ENCODE measurements around the gene CD8B2. TPM values are rescaled to one million over a fixed set of nuclear protein-coding genes. Genes with fewer than 3 reads are reported as not detected.
"Not testable (repeated sequence)": the region's sequence is repeated elsewhere in the genome, so short reads cannot be mapped to it uniquely, and the experiment has no call there.

CD8B2 gene
- total RNA-seq, 1 experiment from 2014 or later: not detected

GRCh38 chr2:106508660-106509373 lies 21.7 kb downstream of the CD8B2 start:
- DNase-seq (ENCODE audit: low read depth); in situ Hi-C loops (cut with HindIII; ENCODE audit: low pct_unique_long_range_greater_than_20kb, low sequenced_read_pairs): not testable (repeated sequence)

DNA sequence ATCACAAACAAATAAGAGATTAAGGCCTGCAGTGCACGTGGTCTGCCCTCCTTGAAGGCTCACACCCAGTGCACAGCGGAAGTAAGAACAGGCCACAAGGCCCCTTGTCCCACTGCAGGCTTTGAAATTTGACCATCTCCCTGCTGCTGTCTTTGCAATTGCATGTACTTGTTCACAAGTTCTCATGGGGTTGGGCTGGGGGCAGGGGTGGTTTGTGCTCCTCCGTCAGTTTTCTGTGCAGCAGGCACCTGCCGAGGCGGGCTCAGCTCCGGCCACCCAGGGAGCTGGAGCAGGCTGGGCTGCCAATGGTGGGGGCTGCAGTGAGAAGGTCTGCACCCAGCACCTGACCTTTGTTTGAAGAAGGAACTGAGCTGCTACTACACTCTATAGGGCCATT lies 22.2 kb downstream of the CD8B2 start:
- DNase-seq (ENCODE audit: low read depth); in situ Hi-C loops (cut with HindIII; ENCODE audit: low pct_unique_long_range_greater_than_20kb, low sequenced_read_pairs): not testable (repeated sequence)

DNA sequence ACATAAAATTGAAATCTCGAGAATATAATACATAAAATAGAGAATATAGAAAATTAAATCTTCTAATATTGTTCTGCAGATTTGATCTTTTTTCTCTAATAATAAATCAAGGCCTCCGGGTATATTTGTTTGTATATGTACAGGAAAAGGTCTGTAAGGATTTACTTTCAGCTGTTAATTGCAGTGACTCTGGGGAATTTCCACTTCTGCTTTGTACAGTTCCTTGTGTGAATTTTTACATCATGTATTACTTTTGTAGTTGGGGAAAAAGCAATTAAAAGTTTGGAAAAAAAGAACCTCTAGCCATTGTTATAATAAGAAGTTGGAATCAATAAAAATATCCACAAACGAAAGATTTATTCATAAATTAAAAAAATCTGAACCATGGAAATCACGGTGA lies 23.6 kb downstream of the CD8B2 start:
- in situ Hi-C loops (cut with HindIII; ENCODE audit: low pct_unique_long_range_greater_than_20kb, low sequenced_read_pairs); DNase-seq (ENCODE audit: low read depth): not testable (repeated sequence)

DNA sequence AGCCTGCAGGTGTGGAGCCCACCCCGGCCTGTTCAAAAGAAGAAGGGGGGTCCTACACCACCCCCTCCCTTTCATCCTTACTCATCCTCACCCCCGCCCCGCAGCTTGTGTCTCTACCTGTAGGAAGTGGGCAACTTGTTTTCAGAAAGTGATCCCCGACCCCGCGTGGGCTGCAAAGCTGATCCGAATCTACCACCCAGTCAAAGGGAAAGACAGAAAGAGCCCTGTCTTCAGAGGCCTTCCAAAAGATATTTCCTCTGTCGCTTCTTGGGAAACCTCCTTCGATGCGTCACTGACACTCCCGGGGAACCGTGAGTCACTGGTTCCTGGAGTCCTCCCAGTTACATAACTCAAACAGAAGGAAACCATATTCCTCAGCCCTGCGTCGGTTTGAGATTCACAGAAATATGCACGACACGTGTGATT lies 24.3 kb downstream of the CD8B2 start:
- peak; percentile 43 for DNase-seq (ENCODE audit: low read depth)
- in situ Hi-C loops (cut with HindIII; ENCODE audit: low pct_unique_long_range_greater_than_20kb, low sequenced_read_pairs): not testable (repeated sequence)

DNA sequence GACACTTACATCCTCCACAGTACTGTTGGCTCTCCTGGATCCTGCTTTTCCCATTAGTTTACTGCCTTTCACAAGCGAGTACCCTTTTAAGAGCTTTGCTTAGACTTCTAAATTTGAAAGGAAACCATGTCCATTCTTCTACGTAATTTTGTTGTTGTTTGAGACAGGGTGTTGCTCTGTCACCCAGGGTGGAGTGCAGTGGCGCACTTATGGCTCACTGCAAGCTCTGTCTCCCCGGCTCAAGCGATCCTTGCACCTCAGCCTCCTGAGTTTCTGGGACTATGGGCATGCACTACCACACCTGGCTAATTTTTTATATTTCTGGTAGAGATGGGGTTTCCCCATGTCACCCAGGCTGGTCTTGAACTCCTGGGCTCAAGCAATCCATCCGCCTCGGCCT lies 24.8 kb downstream of the CD8B2 start:
- DNase-seq (ENCODE audit: low read depth); in situ Hi-C loops (cut with HindIII; ENCODE audit: low pct_unique_long_range_greater_than_20kb, low sequenced_read_pairs): not testable (repeated sequence)

DNA sequence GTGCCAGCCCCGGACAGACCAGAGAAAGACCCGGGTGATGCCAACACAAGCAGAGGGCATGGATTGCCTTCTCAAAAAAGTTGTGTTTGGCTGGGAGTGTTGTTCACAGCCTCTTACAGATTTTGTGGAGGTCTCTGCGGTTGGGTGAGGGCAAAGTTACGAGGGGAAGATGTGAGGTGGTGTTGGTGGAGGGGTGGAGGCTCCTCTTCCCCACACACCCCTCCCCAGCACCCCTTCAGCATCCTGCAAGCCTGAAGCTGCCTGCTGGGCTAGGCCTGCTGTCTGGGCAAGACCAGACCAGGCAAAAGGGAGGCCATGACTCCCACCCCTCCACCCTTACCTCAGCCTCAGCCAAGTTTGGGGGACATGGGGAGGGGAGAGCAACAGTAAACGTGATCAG lies 26.2 kb downstream of the CD8B2 start:
- in situ Hi-C loops (cut with HindIII; ENCODE audit: low pct_unique_long_range_greater_than_20kb, low sequenced_read_pairs); DNase-seq (ENCODE audit: low read depth): not testable (repeated sequence)

DNA sequence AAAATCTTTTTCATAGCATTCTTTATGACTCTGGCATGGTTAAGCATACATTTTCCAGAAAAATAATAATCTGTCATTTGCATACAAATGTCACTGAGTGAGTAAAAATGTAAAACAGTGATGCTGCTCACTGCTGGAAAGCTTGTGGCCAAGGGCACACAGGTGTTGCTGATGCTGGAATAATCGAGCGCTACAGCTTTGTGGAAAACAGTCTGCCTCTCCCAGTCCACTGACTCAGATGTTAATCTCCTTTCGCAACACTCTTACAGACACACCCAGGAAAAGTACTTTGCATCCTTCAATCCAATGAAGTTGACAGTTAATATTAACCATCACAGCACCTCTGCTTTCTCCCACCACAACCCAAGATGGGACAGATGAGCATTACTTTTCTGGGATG lies 27.7 kb downstream of the CD8B2 start:
- in situ Hi-C loops (cut with HindIII; ENCODE audit: low pct_unique_long_range_greater_than_20kb, low sequenced_read_pairs): not testable (repeated sequence)
- peak; percentile 28 for DNase-seq (ENCODE audit: low read depth)

- in situ Hi-C loops (cut with HindIII; ENCODE audit: low pct_unique_long_range_greater_than_20kb, low sequenced_read_pairs): no loop called here
- DNase-seq (ENCODE audit: low read depth): no peak
These were observed 29.3 kb downstream of the CD8B2 start for GRCh38 chr2:106516436-106516835.

DNA sequence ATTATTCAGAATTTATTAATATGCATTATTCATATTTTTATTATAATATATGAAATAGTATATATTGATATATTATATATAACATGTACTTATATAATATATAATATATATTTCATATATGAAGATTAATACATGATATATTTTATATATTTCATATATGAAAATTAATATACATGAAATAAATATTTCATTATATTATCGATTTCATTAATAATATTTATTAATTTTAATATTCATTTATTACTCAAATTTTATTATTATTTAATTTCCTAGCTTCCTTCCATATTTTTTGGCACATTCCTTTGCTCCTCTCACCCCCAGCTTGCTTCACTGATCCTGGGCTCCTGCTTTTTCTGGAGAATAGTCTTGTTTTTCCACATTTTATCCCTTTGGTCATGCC lies 29.7 kb downstream of the CD8B2 start:
- no peak for DNase-seq (ENCODE audit: low read depth)
- in situ Hi-C loops (cut with HindIII; ENCODE audit: low pct_unique_long_range_greater_than_20kb, low sequenced_read_pairs): no loop called here

- no peak for DNase-seq (ENCODE audit: low read depth)
- in situ Hi-C loops (cut with HindIII; ENCODE audit: low pct_unique_long_range_greater_than_20kb, low sequenced_read_pairs): no loop called here
These were observed 30.2 kb downstream of the CD8B2 start for GRCh38 chr2:106517329-106517728.

DNA sequence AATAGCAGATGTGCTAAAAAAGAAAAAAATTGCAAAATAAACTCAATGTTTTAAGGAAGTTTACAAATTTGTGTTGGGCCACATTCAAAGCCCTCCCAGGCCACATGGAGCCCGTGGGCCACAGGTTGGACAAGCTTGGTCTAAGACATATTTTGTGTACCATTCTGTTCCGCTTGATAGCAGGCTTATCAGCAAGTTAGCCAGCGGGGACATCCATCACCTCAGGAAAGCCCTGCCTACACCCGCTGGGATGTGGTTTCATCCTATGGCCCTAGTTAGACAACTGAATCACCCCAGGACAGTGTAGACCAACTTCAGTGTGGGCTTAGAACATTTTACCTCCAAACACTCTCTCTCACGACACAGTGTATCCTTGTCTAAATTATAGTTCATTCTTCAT lies 32.6 kb downstream of the CD8B2 start:
- no peak for DNase-seq (ENCODE audit: low read depth)
- in situ Hi-C loops (cut with HindIII; ENCODE audit: low pct_unique_long_range_greater_than_20kb, low sequenced_read_pairs): no loop called here

DNA sequence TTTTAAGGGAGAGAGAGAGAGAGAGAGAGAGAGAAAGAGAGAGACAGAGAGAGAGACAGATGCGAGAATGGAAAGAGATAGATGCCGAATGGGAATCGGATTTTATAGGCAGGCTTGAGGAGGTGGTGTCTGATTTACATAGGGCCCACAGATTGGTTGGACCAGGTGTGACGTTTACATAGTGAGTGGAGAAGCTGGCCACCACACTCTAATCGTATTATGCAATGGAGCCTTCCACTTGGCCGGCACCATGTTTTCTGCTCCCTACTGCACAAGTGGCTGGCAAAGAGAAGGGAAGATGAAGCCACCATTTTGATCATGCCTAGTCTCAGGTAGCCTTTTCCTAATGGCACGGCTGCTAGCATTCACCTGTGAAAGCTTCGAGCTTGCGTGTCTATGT lies 33.9 kb downstream of the CD8B2 start:
- DNase-seq (ENCODE audit: low read depth): no peak
- in situ Hi-C loops (cut with HindIII; ENCODE audit: low pct_unique_long_range_greater_than_20kb, low sequenced_read_pairs): no loop called here

- in situ Hi-C loops (cut with HindIII; ENCODE audit: low pct_unique_long_range_greater_than_20kb, low sequenced_read_pairs): no loop called here
These were observed 37.0 kb downstream of the CD8B2 start for GRCh38 chr2:106523976-106524665.

GRCh38 chr2:106530866-106531265 lies 43.7 kb downstream of the CD8B2 start:
- no peak for DNase-seq (ENCODE audit: low read depth)
- in situ Hi-C loops (cut with HindIII; ENCODE audit: low pct_unique_long_range_greater_than_20kb, low sequenced_read_pairs): no loop called here

More at GRCh38 chr2:106523976-106524665, 37.0 kb downstream of the CD8B2 start:
- no peak for DNase-seq (ENCODE audit: low read depth)

DNA sequence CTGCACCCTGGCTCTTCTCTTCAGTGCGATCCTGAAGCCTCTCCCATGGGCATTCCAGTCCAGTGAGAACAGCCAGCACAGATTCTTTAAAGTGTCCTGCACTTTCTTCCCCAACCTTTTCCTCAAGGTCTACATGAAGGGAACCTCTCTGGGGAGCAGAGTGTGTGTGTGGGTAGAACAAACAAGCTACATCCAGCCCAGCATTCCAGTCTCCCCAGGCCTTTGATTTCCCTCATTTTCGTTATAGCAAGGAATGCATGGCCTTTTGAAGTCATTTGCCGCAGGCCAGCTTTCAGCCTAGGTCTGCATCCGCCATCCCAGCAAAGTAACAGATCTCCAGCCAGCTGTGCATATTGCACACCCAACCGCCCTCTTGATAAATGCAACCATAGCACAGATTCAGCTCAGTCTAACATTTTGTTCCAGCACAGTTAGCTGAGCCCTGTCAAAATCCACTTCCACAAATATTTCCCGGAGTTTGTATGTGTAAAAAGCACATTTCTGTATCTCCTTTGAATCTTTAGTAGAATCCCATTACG lies 44.6 kb downstream of the CD8B2 start:
- no peak for DNase-seq (ENCODE audit: low read depth)
- in situ Hi-C loops (cut with HindIII; ENCODE audit: low pct_unique_long_range_greater_than_20kb, low sequenced_read_pairs): no loop called here

- in situ Hi-C loops (cut with HindIII; ENCODE audit: low pct_unique_long_range_greater_than_20kb, low sequenced_read_pairs): no loop called here
- DNase-seq (ENCODE audit: low read depth): no peak
These were observed 45.1 kb downstream of the CD8B2 start for GRCh38 chr2:106532236-106532635.

DNA sequence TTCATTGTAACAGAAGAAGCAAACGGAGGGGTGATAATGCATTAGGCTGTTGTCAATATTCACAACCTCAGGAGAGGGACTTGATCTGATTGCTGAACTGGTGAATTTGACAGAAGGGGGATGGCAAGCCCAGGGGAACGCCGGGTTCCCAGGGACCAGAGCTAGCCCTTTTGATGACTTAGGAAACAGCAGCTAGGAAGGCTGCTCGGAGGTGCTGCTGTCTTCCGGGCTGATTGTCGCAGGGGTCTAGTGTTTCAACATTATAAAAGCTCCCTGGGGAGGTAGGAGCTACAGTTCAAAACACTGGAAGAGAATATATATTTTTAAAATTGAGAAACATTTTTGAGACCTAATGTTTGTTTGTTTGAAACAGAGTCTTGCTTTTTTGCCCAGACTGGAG lies 47.3 kb downstream of the CD8B2 start:
- in situ Hi-C loops (cut with HindIII; ENCODE audit: low pct_unique_long_range_greater_than_20kb, low sequenced_read_pairs): no loop called here
- no peak for DNase-seq (ENCODE audit: low read depth)

DNA sequence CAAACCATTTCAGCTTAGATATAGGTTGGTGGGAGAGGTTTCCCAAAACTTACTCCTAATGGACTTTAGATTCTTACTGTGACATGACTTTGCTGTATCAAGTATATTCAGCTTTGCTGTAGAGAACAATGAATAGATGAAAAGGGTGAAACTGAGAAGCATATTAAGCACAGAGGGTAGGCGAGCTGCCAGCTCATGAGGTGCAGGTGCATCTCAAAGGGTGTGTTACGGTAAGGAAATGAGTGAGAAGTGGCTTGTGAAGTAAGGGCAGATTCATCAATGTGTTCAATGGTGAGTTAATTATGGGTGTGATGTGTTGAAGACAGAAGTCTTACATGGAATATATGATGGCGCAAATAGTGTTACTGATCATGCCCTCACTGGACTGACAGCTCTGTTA lies 49.3 kb downstream of the CD8B2 start:
- in situ Hi-C loops (cut with HindIII; ENCODE audit: low pct_unique_long_range_greater_than_20kb, low sequenced_read_pairs): no loop called here

GRCh38 chr2:106537047-106537446 lies 49.9 kb downstream of the CD8B2 start:
- no peak for DNase-seq (ENCODE audit: low read depth)
- in situ Hi-C loops (cut with HindIII; ENCODE audit: low pct_unique_long_range_greater_than_20kb, low sequenced_read_pairs): no loop called here

More for the DNA sequence above, 49.3 kb downstream of the CD8B2 start:
- DNase-seq (ENCODE audit: low read depth): no peak

Measured in Caki2 (cell line).